HepG2 (cell line): Measurements from ENCODE around the gene OR2B2. TPM values are rescaled to one million over a fixed set of nuclear protein-coding genes. Genes with fewer than 3 reads are reported as not detected.

Experiments
- AFF4 ChIP-seq: sonication (generic); formaldehyde crosslinking; IDR thresholded peaks from 2 replicates; pipeline ENCODE4 v1.4.0; 2020; ENCODE audit warnings: missing genetic modification reagents
- BRCA1 ChIP-seq: sonication (generic); formaldehyde crosslinking; IDR thresholded peaks from 2 replicates; pipeline ENCODE4 v1.4.0; 2020; ENCODE audit warnings: missing genetic modification reagents
- CAMTA2 ChIP-seq: sonication (generic); formaldehyde crosslinking; IDR thresholded peaks from 2 replicates; pipeline ENCODE4 v1.4.0; 2020; ENCODE audit warnings: mild to moderate bottlenecking, missing genetic modification reagents, borderline replicate concordance
- CSRNP1 ChIP-seq: sonication (generic); formaldehyde crosslinking; IDR thresholded peaks from 2 replicates; pipeline ENCODE4 v1.8.1; 2023; ENCODE audit warnings: mild to moderate bottlenecking, missing genetic modification reagents
- ELF4 ChIP-seq: sonication (generic); formaldehyde crosslinking; IDR thresholded peaks from 2 replicates; pipeline ENCODE4 v1.5.0; 2020; ENCODE audit warnings: missing genetic modification reagents, mild to moderate bottlenecking, moderate library complexity, borderline replicate concordance
- GATAD1 ChIP-seq: IDR thresholded peaks from 2 replicates; pipeline ENCODE4 v1.6.1; 2016; ENCODE audit warnings: missing genetic modification reagents, missing compliant biosample characterization
- HNF4G ChIP-seq, 2 experiments: sonication (generic) in 1 of 2; formaldehyde crosslinking in 1 of 2; IDR thresholded peaks; 2 replicates each; pipeline versions ENCODE4 v1.4.0 to v1.6.1; 2011 to 2020; ENCODE audit warnings: borderline replicate concordance in 2 of 2, low read depth in 2 of 2, mild to moderate bottlenecking in 2 of 2, low read length in 1 of 2, missing genetic modification reagents in 1 of 2, moderate library complexity in 1 of 2
- JUN ChIP-seq: sonication (generic); formaldehyde crosslinking; IDR thresholded peaks from 2 replicates; pipeline ENCODE4 v1.4.0; 2020; ENCODE audit warnings: mild to moderate bottlenecking, missing genetic modification reagents
- MTF2 ChIP-seq: sonication (generic); formaldehyde crosslinking; IDR thresholded peaks from 2 replicates; pipeline ENCODE4 v1.5.0; 2020; ENCODE audit warnings: missing genetic modification reagents, borderline replicate concordance
- NFRKB ChIP-seq: fragments of 450-650 bp; IDR thresholded peaks from 2 replicates; pipeline ENCODE4 v1.6.1; 2017
- NFYC ChIP-seq: IDR thresholded peaks from 2 replicates; pipeline ENCODE4 v1.6.1; 2016; ENCODE audit warnings: missing genetic modification reagents, missing compliant biosample characterization
- SIN3B ChIP-seq: fragments of 150-350 bp; IDR thresholded peaks from 2 replicates; pipeline ENCODE4 v1.6.1; 2014; ENCODE audit warnings: low read length
- TMF1 ChIP-seq: sonication (generic); formaldehyde crosslinking; IDR thresholded peaks from 2 replicates; pipeline ENCODE4 v1.8.1; 2022; ENCODE audit warnings: low read depth, missing genetic modification reagents
- YY1 ChIP-seq: IDR thresholded peaks from 2 replicates; pipeline ENCODE4 v1.6.1; 2011; ENCODE audit warnings: low read length, low read depth, moderate library complexity, mild to moderate bottlenecking; ENCODE audit not compliant: insufficient read depth, insufficient replicate concordance
- ZBTB34 ChIP-seq: sonication (generic); formaldehyde crosslinking; IDR thresholded peaks from 2 replicates; pipeline ENCODE4 v1.8.0; 2022; ENCODE audit warnings: mild to moderate bottlenecking, missing genetic modification reagents
- ZNF362 ChIP-seq: sonication (generic); formaldehyde crosslinking; IDR thresholded peaks from 2 replicates; pipeline ENCODE4 v1.4.0; 2020; ENCODE audit warnings: missing genetic modification reagents, mild to moderate bottlenecking, borderline replicate concordance
- ZNF713 ChIP-seq: sonication (generic); formaldehyde crosslinking; IDR thresholded peaks from 2 replicates; pipeline ENCODE4 v1.4.0; 2020; ENCODE audit warnings: mild to moderate bottlenecking, missing genetic modification reagents
- ZNF75D ChIP-seq: sonication (generic); formaldehyde crosslinking; IDR thresholded peaks from 2 replicates; pipeline ENCODE4 v1.8.1; 2023; ENCODE audit warnings: missing genetic modification reagents, mild to moderate bottlenecking, borderline replicate concordance
- ZNF766 ChIP-seq: sonication (generic); formaldehyde crosslinking; IDR thresholded peaks from 2 replicates; pipeline ENCODE4 v1.5.0; 2020; ENCODE audit warnings: missing genetic modification reagents, borderline replicate concordance
- polyA plus RNA-seq, 8 experiments: library from polyadenylated mRNA; depleted of rRNA in 3 of 8; stranded (reverse) in 7 of 8; unstranded in 1 of 8; fragments of >200 nt; fragmentation: Illumina TruSeq in 4 of 8; extraction: Trizol in 4 of 8; gene quantifications; 2 replicates each; pipeline versions ENCODE4 v1.2.1 to v1.2.3, GENCODE V29; 2011 to 2016; ENCODE audit warnings: low read depth in 4 of 8, missing spikeins in 1 of 8, mixed read lengths in 1 of 8; ENCODE audit not compliant: insufficient read depth in 1 of 8
- total RNA-seq, 5 experiments: library from RNA; depleted of rRNA; stranded (reverse); fragments of >200 nt; fragmentation: Illumina TruSeq; extraction: Trizol; gene quantifications; 2 replicates each; pipeline ENCODE4 v1.2.3, GENCODE V29; 2016; ENCODE audit warnings: low read depth in 1 of 5

OR2B2 gene
- total and polyA plus RNA-seq, 2 of the 13 experiments (the other 11 are each of a cell fraction or from before 2014, with no cell fraction given), result not detected

GRCh38 chr6:27902335-27903314 lies 9.6 kb downstream of the OR2B2 start (continued):
- no peak for TF ChIP-seq ZBTB34 (CRISPR knock-in tag)
- TF ChIP-seq ZNF362, result peak; percentile 95
- 0 out of 2 replicates have a peak, but pooled peaks have one; percentile 39 for TF ChIP-seq ZNF75D (CRISPR knock-in tag)
- TF ChIP-seq NFRKB, result no peak
- no peak for TF ChIP-seq HNF4G (IDR thresholded peaks at IDR 0.05; ENCODE audit: borderline replicate concordance, low read depth, low read length)
- peak; percentile 43; the same call in 1 of the 2 replicates for TF ChIP-seq HNF4G (CRISPR knock-in tag; IDR thresholded peaks at IDR 0.05; ENCODE audit: borderline replicate concordance, low read depth)
- no peak for TF ChIP-seq AFF4 (CRISPR knock-in tag)
- TF ChIP-seq CAMTA2, result no peak
- no peak for TF ChIP-seq MTF2 (CRISPR knock-in tag)
- TF ChIP-seq SIN3B, result 0 out of 2 replicates have a peak, but pooled peaks have one; percentile 24
- no peak for TF ChIP-seq ZNF713 (CRISPR knock-in tag)
- no peak for TF ChIP-seq ELF4 (CRISPR knock-in tag)
- peak; percentile 49; the same call in 1 of the 2 replicates for TF ChIP-seq GATAD1 (CRISPR knock-in tag)
- no peak for TF ChIP-seq CSRNP1 (CRISPR knock-in tag)
- no peak for TF ChIP-seq TMF1 (CRISPR knock-in tag)
- no peak; the same call in 1 of the 2 replicates for TF ChIP-seq ZNF766 (CRISPR knock-in tag)
- no peak for TF ChIP-seq BRCA1 (CRISPR knock-in tag)
- TF ChIP-seq YY1, result peak; percentile 49
- TF ChIP-seq JUN (CRISPR knock-in tag), result no peak
- TF ChIP-seq NFYC (CRISPR knock-in tag), result peak; percentile 32; the same call in 1 of the 2 replicates
